CD4-positive, alpha-beta T cell treated with Interleukin-4 for 1 hour (primary cell): ENCODE results near the gene KSR2.

Experiments
- DNase-seq, 2 donors: peaks; one replicate each; pipeline ENCODE4 v3.0.0-alpha.2; 2020 to 2022

KSR2 gene

GRCh38 chr12:117518594-117519270, 450.1 kb downstream of the KSR2 start:
- DNase-seq, result no peak

GRCh38 chr12:117517219-117517739, 451.5 kb downstream of the KSR2 start:
- no peak for DNase-seq

DNA sequence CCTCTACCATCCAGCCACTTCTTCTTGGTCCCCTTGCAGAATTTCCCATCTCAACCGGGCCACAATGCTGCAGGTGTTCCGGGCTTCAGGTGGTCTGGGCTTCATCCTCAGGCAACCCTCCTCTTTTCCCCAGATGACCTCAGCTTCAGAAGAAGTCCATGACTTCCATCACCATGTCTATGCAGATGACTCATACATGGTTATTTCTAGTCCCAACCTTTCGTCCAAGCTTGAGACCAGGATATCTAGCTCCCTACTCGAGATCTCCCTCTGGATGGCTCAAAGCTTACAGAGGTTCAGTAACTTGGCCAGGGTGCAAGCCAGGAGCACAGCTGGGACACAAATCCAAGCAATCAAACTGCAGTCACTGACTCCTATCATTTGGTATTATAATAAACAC, 452.8 kb downstream of the KSR2 start:
- DNase-seq, result no peak

DNA sequence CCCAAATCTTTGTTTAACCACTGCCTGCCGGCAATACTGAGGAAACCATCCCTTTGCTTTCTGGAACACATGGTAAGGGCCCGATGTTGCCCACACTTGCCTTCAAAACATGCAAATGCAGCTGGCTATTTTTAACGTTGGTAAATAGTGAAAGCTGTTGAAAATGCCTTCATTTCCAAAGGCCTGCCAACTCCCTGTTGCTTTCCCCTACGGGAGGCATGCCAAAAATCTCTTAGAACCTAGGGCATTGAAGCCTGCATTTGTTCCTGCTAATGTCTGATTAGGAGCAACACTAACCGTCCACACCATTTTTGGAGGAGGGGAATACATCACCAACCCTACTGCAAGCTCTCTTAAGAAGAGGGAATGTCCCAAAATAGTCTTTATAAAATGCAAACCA, 454.8 kb downstream of the KSR2 start:
- no peak for DNase-seq

DNA sequence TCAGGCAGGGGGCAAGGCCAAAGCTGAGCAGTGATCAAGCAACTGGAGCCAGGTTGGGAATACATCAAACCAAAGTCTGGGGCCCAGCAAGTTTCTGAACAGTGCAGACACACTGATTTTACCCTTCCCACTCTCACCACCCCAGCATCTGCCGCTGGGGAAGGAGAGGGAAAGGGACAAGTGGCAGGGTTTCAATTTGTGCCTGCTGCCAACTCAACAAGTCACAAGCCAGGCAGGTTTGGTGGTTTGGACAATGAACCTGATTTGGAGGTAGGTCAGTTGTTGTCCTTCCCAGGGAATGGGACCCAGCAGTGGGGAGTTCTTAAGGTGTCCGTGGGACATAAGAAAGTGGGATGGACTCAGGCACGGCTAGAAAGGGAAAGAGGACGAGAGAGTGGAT, 455.4 kb downstream of the KSR2 start:
- DNase-seq, result no peak

GRCh38 chr12:117508468-117508867, 460.3 kb downstream of the KSR2 start:
- no peak for DNase-seq

GRCh38 chr12:117507548-117507947, 461.2 kb downstream of the KSR2 start:
- DNase-seq, result no peak

- DNase-seq, result no peak
Measured at GRCh38 chr12:117506333-117506732, 462.5 kb downstream of the KSR2 start.

DNA sequence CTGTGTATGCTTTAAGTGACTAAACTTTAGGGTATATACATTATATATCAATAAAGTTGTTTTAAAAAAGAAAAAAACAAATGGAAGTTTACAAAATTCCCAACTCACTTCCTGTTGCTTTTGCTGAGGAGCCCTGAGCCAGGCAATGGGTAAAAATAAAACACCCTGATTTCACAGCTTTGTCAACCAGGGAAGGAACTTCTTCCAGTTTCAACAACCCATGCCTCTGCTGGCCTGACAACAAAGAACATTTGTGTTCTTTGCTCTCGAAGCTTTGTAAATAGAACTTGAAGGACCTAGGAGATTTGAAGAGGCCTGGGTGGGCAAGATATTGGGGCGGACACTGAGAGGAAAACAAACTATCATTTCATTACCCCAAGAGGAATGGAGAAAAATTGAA, 466.2 kb downstream of the KSR2 start:
- no peak for DNase-seq

GRCh38 chr12:117502233-117502632, 466.6 kb downstream of the KSR2 start:
- no peak for DNase-seq

DNA sequence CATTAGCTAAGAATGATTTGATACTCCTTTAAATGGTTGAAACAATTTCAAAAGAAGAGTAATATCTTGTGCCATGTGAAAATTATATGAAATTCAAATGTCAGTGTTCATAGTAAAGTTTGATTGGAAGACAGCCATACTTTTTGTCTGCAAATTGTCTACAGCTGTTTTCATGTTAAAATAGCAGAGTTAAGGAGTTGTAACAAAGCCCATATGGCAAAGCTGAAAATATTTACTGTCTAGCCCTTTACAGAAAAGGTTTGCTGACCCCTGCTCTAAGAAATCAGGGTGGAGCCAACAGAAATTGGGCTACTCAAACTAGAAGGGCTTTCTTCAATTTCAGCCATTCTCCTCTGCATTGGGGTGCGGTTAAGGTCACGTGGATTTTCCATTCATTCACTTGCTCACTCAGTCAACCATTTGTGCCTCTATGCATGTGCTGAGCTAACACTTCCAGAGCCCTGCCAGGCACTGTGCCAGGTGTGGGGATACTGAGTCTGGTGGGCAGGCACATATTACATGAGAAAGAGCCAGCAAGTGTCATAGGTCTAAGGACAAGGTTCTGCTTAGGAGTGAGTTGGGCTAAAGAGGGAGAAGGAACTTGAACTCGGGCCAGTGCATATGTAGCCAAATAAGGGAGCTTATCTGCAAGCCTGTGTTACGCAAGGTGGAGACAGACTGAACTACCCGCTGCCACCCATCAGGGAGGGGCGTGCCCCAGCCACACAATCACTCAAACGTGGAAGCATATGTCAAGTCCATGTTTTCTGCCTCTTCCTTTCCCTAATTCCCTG, 467.5 kb downstream of the KSR2 start:
- no peak for DNase-seq

GRCh38 chr12:117499759-117500485, 468.9 kb downstream of the KSR2 start:
- DNase-seq, result no peak

GRCh38 chr12:117498880-117499279, 469.9 kb downstream of the KSR2 start:
- DNase-seq, result no peak

- DNase-seq, result no peak
Measured at GRCh38 chr12:117498256-117498655, 470.5 kb downstream of the KSR2 start.

GRCh38 chr12:117497407-117497806, 471.4 kb downstream of the KSR2 start:
- DNase-seq, result no peak

DNA sequence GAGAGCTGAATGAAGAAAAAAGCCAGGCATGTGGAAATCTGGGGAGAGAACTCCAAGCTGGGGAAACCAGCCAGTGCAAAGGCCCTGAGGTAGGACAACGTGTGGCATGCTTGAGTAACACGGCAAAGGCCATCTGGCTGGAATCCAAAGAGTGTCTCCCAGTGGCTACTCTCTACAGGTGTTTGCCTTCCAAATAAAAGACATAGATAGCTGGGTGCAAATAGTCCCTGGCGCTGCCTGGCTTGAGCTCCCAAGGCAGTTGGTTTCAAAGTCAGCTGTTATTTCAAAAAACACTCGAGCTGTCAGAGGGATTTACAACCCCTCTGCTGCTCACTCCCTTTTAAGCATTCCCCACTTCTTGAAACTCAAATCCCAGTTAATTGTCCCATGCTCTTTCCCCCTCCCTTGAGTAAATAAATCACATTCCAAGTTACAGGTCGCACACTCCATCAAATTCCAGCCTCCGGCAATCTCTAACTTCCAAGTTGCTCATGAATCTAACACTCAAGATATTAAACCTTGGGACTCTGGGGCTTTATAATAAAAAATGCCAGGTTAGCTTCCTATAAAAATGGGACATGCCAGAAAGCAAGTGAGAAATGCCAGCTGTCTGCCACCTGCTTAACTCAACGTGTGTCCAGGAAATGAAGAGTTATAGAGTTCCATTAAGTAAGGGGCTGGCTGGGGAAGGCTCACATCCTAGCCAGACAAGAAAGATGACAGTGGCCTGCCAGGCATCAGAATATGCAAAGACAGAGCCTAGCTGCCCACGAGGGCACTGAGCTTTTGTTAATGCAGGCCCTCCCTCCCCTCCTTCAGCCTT, 473.7 kb downstream of the KSR2 start:
- DNase-seq, result no peak

GRCh38 chr12:117491711-117492110, 477.1 kb downstream of the KSR2 start:
- DNase-seq, result no peak

DNA sequence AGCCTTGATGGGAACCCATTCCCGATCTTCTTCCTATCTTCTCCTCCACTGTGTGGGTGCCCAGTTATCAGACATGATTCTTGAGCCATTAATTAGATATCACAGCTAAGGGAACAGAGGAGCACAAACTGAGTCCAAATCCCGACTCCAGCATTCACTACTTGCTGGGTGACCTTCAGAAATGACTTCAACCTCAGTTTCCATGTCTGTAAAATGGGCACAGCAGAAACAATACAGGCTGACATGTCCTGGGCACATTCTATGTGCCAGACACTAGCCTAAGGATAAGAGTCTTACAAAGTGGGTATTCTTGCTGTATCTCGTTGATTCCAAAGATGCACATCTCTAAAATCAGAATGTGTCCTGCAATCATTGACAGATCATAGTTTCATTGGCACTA, 478.7 kb downstream of the KSR2 start:
- DNase-seq, result no peak

GRCh38 chr12:117489671-117490070, 479.1 kb downstream of the KSR2 start:
- no peak for DNase-seq

DNA sequence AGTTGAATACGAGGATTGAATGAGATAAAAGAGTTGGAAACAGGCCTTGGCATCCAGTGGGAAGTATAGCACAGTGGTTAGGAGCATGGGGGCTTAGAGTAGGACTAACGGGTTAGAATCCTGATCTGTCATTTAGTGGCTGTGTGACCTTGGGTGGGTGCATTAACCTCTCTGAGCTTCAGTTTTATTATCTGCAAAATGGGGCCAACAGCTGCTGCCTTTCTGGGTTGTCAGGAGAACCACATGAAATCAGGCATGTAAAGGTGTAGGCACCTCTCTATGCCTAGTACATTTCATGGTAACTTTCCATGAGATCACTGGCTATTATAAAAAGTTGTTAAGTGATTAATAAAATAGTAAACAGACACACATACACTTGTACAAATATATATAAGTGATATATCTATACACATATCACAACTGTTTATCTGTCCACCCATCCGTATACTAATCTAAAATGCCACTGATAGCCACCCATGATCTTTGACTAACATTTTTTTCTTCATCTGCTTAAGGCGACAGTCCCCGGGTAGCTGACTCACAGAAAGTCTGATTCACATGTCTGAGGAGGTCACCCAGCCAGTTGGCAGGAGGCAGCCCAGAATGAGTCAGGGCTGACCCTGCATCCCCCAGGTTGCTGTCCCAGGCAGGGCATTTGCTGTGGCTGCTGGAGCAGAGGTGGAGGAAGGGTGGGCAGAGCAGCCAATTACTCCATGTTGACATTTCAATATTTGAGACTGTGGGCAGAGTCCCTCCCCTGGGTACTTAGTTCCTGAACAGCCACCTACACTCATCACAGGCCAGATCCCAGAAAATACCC, 481.7 kb downstream of the KSR2 start:
- no peak for DNase-seq

DNA sequence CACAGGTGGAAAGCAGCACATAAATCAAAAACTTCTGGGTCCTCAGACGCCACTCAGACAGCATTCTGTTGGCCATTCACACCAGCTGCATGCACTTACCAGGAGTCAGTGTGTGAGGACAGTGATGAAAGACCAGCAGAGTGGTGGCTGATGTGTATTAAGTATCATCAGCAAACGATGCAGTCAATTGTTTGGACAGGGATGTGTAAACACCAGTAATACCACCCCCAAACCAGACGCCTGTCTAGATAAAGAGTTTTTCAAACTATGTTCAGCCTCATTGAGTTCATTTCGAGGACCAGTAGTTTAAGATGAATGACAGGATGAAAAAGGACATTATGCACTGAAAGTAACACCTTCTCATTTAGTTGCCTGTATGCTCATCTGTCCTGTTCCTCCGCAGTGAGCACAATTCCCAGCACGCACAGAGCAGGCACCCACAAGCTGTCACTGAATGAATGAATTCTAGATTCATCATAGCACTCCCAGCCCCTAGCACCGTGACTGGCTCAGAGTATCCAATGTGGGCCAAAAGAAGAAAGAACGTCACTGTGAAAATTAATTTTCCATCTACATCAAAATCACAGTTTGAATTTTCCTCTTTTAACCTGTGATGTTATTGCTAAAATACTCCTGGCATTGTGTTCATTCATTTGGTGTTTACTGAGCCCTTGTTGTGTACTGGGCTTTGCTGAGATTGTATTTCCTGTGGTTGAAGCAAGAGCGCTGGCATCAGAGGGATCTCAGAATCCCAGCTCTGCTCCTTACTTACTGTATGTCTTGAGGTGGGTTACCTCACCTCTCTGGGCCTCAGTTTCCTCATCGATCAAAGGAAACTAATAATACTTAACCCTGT, 482.6 kb downstream of the KSR2 start:
- no peak for DNase-seq
